Dendritic cell treated with granulocyte-macrophage colony-stimulating factor and Interleukin-4, amounts not matched to agents 40 ng/mL and 50 ng/mL, for 4 days (primary cell): ENCODE measurements around the gene TBC1D19.
"Not testable (repeated sequence)": the region's sequence is repeated elsewhere in the genome, so short reads cannot be mapped to it uniquely, and the experiment has no call there.

ENCODE experiments used
- H3K27ac Mint-ChIP-seq: one replicate; pipeline ENCODE4 v1.8.0; 2022; ENCODE audit warnings: mild to moderate bottlenecking, mixed read lengths
- H3K27me3 Mint-ChIP-seq: one replicate; pipeline ENCODE4 v1.8.0; 2022; ENCODE audit warnings: mild to moderate bottlenecking, mixed read lengths
- H3K36me3 Mint-ChIP-seq: one replicate; pipeline ENCODE4 v1.8.0; 2022; ENCODE audit warnings: low read depth, mixed read lengths
- H3K4me1 Mint-ChIP-seq: one replicate; pipeline ENCODE4 v1.8.0; 2022; ENCODE audit warnings: low read depth, mixed read lengths
- H3K4me3 Mint-ChIP-seq: one replicate; pipeline ENCODE4 v1.8.0; 2022; ENCODE audit warnings: mild to moderate bottlenecking, moderate library complexity, mixed read lengths
- H3K9me3 Mint-ChIP-seq: one replicate; pipeline ENCODE4 v1.8.0; 2022; ENCODE audit warnings: mixed read lengths
- intact Hi-C: fragments of 100-400 bp; cut with micrococcal nuclease; formaldehyde crosslinking; loops from one replicate; pipeline ENCODE4 v1.15.0; 2022

Gene TBC1D19

GRCh38 chr4:26581341-26581740 lies 2.5 kb upstream of the TBC1D19 start:
- H3K27me3 Mint-ChIP-seq, H3K4me3 Mint-ChIP-seq, H3K27ac Mint-ChIP-seq, H3K9me3 Mint-ChIP-seq, intact Hi-C loops, H3K36me3 Mint-ChIP-seq: not testable (repeated sequence)
- peaks cover 19% of the 10 kb centered on the region for H3K4me1 Mint-ChIP-seq

- Mint-ChIP-seq H3K9me3 (no peaks in the 10 kb centered on the region), H3K36me3 (peaks cover 7% of the 10 kb centered on the region), H3K27me3 (no peaks in the 10 kb centered on the region), H3K27ac (peak overlapping the region; percentile 88), H3K4me1 (peaks cover 19% of the 10 kb centered on the region), H3K4me3 (peak overlapping the region; percentile 95)
- intact Hi-C loops: no loop called here
Observed at GRCh38 chr4:26583538-26583864, 383 bp upstream of the TBC1D19 start.

DNA sequence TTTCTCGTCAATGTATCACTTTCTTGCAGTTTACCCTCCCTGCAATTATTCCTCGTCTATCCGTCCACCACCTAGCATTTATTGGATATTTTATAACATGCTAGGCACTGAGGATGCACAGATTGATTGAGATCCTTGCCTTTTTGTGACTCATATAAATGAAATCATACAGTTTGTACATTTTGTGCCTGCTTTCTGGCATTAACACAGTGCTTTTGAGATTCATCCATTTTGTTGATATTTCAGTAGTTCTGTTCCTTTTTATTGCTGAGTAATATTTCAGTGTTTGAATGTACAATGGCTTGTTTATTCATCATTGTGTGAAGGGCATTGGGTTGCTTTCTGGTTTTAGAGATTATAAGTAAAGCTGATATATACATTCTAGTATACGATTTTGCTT lies 841 bp downstream of the TBC1D19 start:
- H3K27ac Mint-ChIP-seq: peak overlapping the region; percentile 88
- H3K9me3 Mint-ChIP-seq: no peaks in the 10 kb centered on the region
- no peaks in the 10 kb centered on the region for H3K27me3 Mint-ChIP-seq
- peaks cover 7% of the 10 kb centered on the region for H3K36me3 Mint-ChIP-seq
- intact Hi-C loops: no loop called here
- peaks cover 19% of the 10 kb centered on the region for H3K4me1 Mint-ChIP-seq
- H3K4me3 Mint-ChIP-seq: peak overlapping the region; percentile 95

DNA sequence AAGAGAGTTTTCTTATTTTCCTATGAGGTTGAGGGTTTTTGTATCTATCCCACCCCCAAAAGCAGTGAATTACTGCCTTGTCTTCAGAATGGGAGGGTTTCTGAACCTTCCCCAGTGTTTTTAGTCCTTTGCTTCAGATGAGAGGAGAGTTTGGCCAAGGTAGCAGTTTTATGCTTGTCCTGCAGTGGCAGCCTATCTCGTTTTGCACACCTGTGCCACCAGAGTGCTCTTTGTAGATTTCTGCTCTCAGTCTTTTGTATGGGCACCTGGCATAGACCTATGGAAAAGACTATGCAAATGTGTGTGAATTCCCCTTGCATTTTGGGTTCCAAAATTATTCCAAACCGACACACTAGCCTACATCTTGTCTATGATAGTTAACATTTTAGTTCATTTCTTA lies 5.8 kb downstream of the TBC1D19 start:
- Mint-ChIP-seq H3K27ac (no peak overlapping the region), H3K4me3 (no peak overlapping the region), H3K36me3 (no peaks in the 10 kb centered on the region), H3K4me1 (peaks cover 3% of the 10 kb centered on the region), H3K9me3 (no peaks in the 10 kb centered on the region), H3K27me3 (no peaks in the 10 kb centered on the region)
- intact Hi-C loops: no loop called here

DNA sequence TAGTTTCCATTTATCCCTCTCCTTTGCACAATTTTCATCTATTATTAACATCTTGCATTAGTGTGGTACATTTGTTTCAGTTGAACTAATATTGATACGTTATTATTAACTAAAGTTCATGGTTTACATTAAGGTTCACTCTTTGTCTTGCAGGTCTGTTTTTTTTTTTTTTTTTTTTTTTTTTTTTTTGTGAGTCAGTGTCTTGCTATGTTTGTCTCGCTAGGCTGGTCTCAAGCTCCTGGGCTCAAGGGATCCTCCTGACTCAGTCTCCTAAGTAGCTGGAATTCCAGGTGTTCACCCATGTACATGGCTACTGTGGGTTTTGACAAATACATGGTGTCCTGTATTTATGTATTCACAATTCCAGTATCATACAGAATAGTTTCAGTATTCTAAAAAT lies 6.8 kb downstream of the TBC1D19 start:
- intact Hi-C loops: no loop called here
- Mint-ChIP-seq H3K36me3 (no peaks in the 10 kb centered on the region), H3K27ac (no peak overlapping the region), H3K4me1 (no peaks in the 10 kb centered on the region), H3K4me3 (no peak overlapping the region), H3K9me3 (no peaks in the 10 kb centered on the region), H3K27me3 (no peaks in the 10 kb centered on the region)

- intact Hi-C loops, H3K9me3 Mint-ChIP-seq, H3K36me3 Mint-ChIP-seq, H3K4me1 Mint-ChIP-seq, H3K27ac Mint-ChIP-seq, H3K4me3 Mint-ChIP-seq, H3K27me3 Mint-ChIP-seq: not testable (repeated sequence)
Observed at GRCh38 chr4:26593557-26593956, 9.7 kb downstream of the TBC1D19 start.

DNA sequence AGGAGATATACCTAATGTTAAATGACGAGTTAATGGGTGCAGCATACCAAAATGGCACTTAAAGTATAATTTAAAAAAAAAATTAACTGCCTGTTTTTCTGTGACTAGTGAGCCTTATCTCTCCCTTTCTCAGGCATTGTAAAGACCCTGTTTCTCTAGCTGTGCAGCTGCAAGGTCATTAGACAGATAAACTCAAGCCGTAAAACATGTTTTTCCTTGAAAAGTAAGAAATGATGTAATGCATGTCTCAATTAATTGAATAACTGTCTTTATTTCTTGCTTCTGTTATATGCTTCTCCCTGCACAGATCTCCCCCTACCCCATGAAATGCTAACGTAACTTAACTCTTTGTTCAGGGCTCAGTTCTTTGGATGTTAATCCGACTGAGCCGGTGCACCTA lies 10.5 kb downstream of the TBC1D19 start:
- Mint-ChIP-seq H3K4me1 (no peaks in the 10 kb centered on the region), H3K27me3 (no peaks in the 10 kb centered on the region), H3K9me3 (no peaks in the 10 kb centered on the region), H3K27ac (no peak overlapping the region), H3K36me3 (no peaks in the 10 kb centered on the region), H3K4me3 (no peak overlapping the region)
- intact Hi-C loops: no loop called here

- Mint-ChIP-seq H3K27me3 (no peaks in the 10 kb centered on the region), H3K9me3 (no peaks in the 10 kb centered on the region), H3K36me3 (no peaks in the 10 kb centered on the region), H3K4me1 (no peaks in the 10 kb centered on the region), H3K27ac (no peak overlapping the region), H3K4me3 (no peak overlapping the region)
- intact Hi-C loops: no loop called here
Observed at GRCh38 chr4:26594778-26595177, 10.9 kb downstream of the TBC1D19 start.

- Mint-ChIP-seq H3K36me3 (no peaks in the 10 kb centered on the region), H3K9me3 (no peaks in the 10 kb centered on the region), H3K27ac (no peak overlapping the region), H3K27me3 (no peaks in the 10 kb centered on the region), H3K4me3 (no peak overlapping the region), H3K4me1 (no peaks in the 10 kb centered on the region)
- intact Hi-C loops: no loop called here
Observed at GRCh38 chr4:26596843-26597242, 13.0 kb downstream of the TBC1D19 start.

- Mint-ChIP-seq H3K27me3 (no peaks in the 10 kb centered on the region), H3K9me3 (no peaks in the 10 kb centered on the region), H3K27ac (no peak overlapping the region), H3K4me1 (no peaks in the 10 kb centered on the region), H3K4me3 (no peak overlapping the region), H3K36me3 (no peaks in the 10 kb centered on the region)
- intact Hi-C loops: no loop called here
Observed at GRCh38 chr4:26601204-26601603, 17.3 kb downstream of the TBC1D19 start.

DNA sequence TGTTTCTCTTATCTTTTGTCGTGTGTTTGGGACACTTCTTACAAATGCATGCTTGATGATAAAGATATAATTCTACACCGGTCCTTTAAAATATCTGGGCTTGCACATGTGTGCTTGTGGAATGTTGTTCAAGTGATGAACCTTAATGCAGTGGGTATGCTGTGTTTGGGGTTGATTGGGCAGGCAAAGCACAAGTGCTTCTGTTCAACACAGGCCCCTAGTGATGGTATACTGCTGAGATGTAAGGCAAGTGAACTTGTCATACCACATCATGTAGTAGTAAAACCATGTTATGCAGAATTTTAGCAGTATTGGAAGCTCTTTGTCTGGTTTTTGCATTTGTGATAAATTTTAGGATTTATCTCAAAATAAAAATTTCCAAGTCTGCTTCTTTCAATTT lies 23.9 kb downstream of the TBC1D19 start:
- no peak overlapping the region for H3K4me3 Mint-ChIP-seq
- intact Hi-C loops: no loop called here
- no peaks in the 10 kb centered on the region for H3K36me3 Mint-ChIP-seq
- no peak overlapping the region for H3K27ac Mint-ChIP-seq
- H3K9me3 Mint-ChIP-seq: no peaks in the 10 kb centered on the region
- peaks cover 6% of the 10 kb centered on the region for H3K4me1 Mint-ChIP-seq
- no peaks in the 10 kb centered on the region for H3K27me3 Mint-ChIP-seq

DNA sequence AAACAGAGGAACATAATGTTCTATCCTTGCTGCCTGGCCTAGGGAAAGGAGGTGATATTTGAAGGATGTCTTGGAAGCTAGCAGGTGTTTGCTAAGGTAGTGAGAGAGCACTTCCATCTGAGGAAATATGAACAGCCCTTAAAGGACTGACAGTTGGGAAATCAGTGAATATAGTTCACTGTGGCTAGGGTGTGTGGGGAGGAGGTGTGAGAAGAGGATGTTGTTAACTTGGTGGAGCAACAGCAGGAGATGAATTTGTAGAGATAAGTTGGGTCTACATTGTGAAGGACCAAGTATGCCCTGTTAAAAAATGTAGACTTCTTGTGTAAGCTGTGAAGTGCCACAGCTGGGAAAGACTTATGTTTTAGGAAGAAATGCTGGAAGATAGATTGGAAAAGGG lies 25.5 kb downstream of the TBC1D19 start:
- H3K4me1 Mint-ChIP-seq: peaks cover 6% of the 10 kb centered on the region
- H3K27ac Mint-ChIP-seq: no peak overlapping the region
- no peaks in the 10 kb centered on the region for H3K9me3 Mint-ChIP-seq
- intact Hi-C loops: no loop called here
- H3K27me3 Mint-ChIP-seq: no peaks in the 10 kb centered on the region
- H3K4me3 Mint-ChIP-seq: no peak overlapping the region
- no peaks in the 10 kb centered on the region for H3K36me3 Mint-ChIP-seq

DNA sequence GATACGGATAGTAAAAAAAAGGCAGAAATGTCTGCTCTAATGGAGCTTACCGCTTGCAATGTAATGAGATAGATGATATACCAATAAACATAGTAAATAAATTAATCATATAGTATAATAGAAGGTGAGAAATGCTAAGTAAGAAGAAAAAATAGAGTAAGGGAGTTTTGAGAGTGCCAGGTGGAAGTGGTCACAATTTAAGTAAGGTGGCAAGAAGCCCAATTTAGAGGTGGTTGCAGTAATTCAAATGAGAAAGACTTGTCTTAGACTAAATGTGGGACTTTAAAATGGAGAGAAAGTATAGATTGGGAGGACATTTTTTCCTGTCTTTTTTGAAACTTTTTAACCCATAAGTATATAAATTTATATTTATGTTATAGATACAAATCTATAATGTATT lies 26.0 kb downstream of the TBC1D19 start:
- Mint-ChIP-seq H3K27ac (no peak overlapping the region), H3K27me3 (no peaks in the 10 kb centered on the region), H3K4me1 (peaks cover 6% of the 10 kb centered on the region), H3K4me3 (no peak overlapping the region), H3K36me3 (no peaks in the 10 kb centered on the region), H3K9me3 (no peaks in the 10 kb centered on the region)
- intact Hi-C loops: no loop called here

DNA sequence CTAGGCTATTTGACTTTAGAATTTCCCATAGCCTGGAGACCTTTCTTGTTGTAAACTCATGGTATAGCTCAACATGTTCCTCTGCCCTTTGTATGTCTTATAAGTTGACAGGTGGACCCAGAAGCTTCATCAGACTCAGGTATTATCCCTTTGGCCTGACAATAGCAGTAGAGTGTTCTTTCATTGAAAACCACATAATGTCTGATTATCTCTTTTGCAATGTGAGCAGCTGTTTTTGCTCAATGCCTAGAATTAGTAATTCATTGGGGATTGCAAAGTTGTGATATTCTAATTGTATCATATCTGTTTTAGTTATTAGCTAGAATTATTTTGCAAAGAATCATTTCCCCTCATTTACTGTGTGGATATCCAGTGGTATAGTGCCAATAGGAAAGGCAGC lies 27.5 kb downstream of the TBC1D19 start:
- H3K36me3 Mint-ChIP-seq: no peaks in the 10 kb centered on the region
- no peaks in the 10 kb centered on the region for H3K9me3 Mint-ChIP-seq
- H3K27ac Mint-ChIP-seq: no peak overlapping the region
- H3K4me1 Mint-ChIP-seq: peaks cover 6% of the 10 kb centered on the region
- intact Hi-C loops: no loop called here
- H3K27me3 Mint-ChIP-seq: no peaks in the 10 kb centered on the region
- no peak overlapping the region for H3K4me3 Mint-ChIP-seq

DNA sequence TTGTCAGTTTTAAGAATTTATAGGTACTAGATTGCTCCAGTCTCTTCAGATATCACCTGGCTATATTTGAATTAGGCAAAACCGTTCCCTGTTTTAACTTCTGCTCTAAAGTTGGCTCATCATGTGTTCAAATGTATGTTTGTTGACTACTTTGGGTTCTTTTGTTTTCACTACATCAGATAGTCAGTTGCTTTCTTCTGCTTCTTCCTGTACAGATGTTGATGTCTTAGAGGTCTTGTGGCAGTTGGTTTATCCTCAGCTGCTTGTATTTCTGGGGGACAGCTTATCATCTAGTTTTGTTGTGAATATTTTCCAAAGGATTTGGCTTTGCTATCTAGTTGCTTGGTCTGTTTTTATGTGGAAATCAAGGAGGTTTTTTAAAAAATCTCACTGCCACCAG lies 28.0 kb downstream of the TBC1D19 start:
- intact Hi-C loops: no loop called here
- no peaks in the 10 kb centered on the region for H3K27me3 Mint-ChIP-seq

GRCh38 chr4:26613237-26613636 lies 29.4 kb downstream of the TBC1D19 start:
- intact Hi-C loops: no loop called here
- Mint-ChIP-seq H3K27me3 (no peaks in the 10 kb centered on the region), H3K4me3 (no peak overlapping the region), H3K9me3 (no peaks in the 10 kb centered on the region), H3K4me1 (peaks cover 6% of the 10 kb centered on the region), H3K27ac (no peak overlapping the region), H3K36me3 (no peaks in the 10 kb centered on the region)

More for the DNA sequence above, 28.0 kb downstream of the TBC1D19 start:
- no peaks in the 10 kb centered on the region for H3K9me3 Mint-ChIP-seq
- no peak overlapping the region for H3K27ac Mint-ChIP-seq
- H3K4me3 Mint-ChIP-seq: no peak overlapping the region
- no peaks in the 10 kb centered on the region for H3K36me3 Mint-ChIP-seq
- H3K4me1 Mint-ChIP-seq: peaks cover 6% of the 10 kb centered on the region
